ENCODE data around the gene ADAP1. TPM values are rescaled to one million over a fixed set of nuclear protein-coding genes. Genes with fewer than 3 reads are reported as not detected.
A peak's percentile ranks its signal among the peaks of the same experiment; 100 is the strongest.

ADAP1 gene
- total and polyA plus RNA-seq, 2 of the 13 experiments (the other 11 are each of a cell fraction or from before 2014, with no cell fraction given), result 10.5 to 24.6 TPM

DNA sequence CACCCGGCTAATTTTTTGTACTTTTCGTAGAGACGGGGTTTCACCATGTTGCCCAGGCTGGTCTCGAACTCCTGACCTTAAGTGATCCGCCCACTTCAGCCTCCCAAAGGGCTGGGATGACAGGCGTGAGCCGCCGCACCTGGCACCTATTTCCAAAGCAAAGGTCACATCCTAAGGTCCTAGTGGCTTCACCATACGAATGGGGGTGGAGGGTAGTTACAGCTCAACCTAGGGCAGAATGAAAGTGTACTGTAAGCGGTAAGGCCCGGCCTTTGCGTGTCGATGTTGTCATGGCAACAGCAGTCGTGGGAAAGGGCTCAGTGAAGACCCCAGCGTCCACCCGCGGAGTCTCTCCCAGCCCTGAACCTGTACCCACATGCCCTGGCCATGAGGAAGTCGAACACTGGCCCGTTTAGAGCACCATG, 22.4 kb upstream of the ADAP1 start (continued):
- TF ChIP-seq FLYWCH1 (CRISPR knock-in tag; IDR thresholded peaks at IDR 0.05) (no peak), MZF1 (CRISPR knock-in tag; IDR thresholded peaks at IDR 0.05; ENCODE audit: borderline replicate concordance) (no peak), ZNF292 (CRISPR knock-in tag; IDR thresholded peaks at IDR 0.05; ENCODE audit: borderline replicate concordance, low read depth) (no peak), CHD2 (IDR thresholded peaks at IDR 0.05; ENCODE audit: low read depth, low read length) (no peak), CBX5 (CRISPR knock-in tag; IDR thresholded peaks at IDR 0.05; ENCODE audit: borderline replicate concordance) (no peak), SMARCE1 (IDR thresholded peaks at IDR 0.05; ENCODE audit: borderline replicate concordance) (no peak), RORA (CRISPR knock-in tag; IDR thresholded peaks at IDR 0.05) (no peak), ZNF589 (CRISPR knock-in tag; conservative IDR thresholded peaks at IDR 0.05) (no peak), TAF15 (IDR thresholded peaks at IDR 0.05; ENCODE audit: low read depth, low read length, poor library complexity, severe bottlenecking) (no peak), ZMYM2 (CRISPR knock-in tag; IDR thresholded peaks at IDR 0.05) (peak; percentile 82), ZNF329 (CRISPR knock-in tag; IDR thresholded peaks at IDR 0.05; ENCODE audit: low read depth) (0 out of 2 replicates have a peak, but pooled peaks have one; percentile 26), MLLT10 (CRISPR knock-in tag; IDR thresholded peaks at IDR 0.05) (no peak), ARHGAP35 (CRISPR knock-in tag; IDR thresholded peaks at IDR 0.05; ENCODE audit: borderline replicate concordance) (no peak), RXRB (CRISPR knock-in tag; IDR thresholded peaks at IDR 0.05; ENCODE audit: borderline replicate concordance) (no peak), KLF11 (CRISPR knock-in tag; IDR thresholded peaks at IDR 0.05) (peak; percentile 10; the same call in 1 of the 2 replicates), SRSF1 (optimal IDR thresholded peaks at IDR 0.05; ENCODE audit: low read depth, low read length) (no peak), ZFP41 (CRISPR knock-in tag; IDR thresholded peaks at IDR 0.05; ENCODE audit: borderline replicate concordance) (no peak), ZNF569 (CRISPR knock-in tag; IDR thresholded peaks at IDR 0.05; ENCODE audit: borderline replicate concordance) (no peak; the same call in 1 of the 2 replicates), ZNF235 (CRISPR knock-in tag; IDR thresholded peaks at IDR 0.05; ENCODE audit: borderline replicate concordance) (no peak; the same call in 1 of the 2 replicates), CCAR2 (optimal IDR thresholded peaks at IDR 0.05; ENCODE audit: low read depth, low read length) (no peak), ZBTB42 (CRISPR knock-in tag; IDR thresholded peaks at IDR 0.05) (peak; percentile 74; the same call in 1 of the 2 replicates), PPARG (CRISPR knock-in tag; conservative IDR thresholded peaks at IDR 0.05) (0 out of 2 replicates have a peak, but pooled peaks have one; percentile 45)
- TF ChIP-seq, protein P1, sequence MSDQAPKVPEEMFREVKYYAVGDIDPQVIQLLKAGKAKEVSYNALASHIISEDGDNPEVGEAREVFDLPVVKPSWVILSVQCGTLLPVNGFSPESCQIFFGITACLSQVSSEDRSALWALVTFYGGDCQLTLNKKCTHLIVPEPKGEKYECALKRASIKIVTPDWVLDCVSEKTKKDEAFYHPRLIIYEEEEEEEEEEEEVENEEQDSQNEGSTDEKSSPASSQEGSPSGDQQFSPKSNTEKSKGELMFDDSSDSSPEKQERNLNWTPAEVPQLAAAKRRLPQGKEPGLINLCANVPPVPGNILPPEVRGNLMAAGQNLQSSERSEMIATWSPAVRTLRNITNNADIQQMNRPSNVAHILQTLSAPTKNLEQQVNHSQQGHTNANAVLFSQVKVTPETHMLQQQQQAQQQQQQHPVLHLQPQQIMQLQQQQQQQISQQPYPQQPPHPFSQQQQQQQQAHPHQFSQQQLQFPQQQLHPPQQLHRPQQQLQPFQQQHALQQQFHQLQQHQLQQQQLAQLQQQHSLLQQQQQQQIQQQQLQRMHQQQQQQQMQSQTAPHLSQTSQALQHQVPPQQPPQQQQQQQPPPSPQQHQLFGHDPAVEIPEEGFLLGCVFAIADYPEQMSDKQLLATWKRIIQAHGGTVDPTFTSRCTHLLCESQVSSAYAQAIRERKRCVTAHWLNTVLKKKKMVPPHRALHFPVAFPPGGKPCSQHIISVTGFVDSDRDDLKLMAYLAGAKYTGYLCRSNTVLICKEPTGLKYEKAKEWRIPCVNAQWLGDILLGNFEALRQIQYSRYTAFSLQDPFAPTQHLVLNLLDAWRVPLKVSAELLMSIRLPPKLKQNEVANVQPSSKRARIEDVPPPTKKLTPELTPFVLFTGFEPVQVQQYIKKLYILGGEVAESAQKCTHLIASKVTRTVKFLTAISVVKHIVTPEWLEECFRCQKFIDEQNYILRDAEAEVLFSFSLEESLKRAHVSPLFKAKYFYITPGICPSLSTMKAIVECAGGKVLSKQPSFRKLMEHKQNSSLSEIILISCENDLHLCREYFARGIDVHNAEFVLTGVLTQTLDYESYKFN (CRISPR knock-in tag; conservative IDR thresholded peaks at IDR 0.05), result no peak
- TF ChIP-seq, protein P2, sequence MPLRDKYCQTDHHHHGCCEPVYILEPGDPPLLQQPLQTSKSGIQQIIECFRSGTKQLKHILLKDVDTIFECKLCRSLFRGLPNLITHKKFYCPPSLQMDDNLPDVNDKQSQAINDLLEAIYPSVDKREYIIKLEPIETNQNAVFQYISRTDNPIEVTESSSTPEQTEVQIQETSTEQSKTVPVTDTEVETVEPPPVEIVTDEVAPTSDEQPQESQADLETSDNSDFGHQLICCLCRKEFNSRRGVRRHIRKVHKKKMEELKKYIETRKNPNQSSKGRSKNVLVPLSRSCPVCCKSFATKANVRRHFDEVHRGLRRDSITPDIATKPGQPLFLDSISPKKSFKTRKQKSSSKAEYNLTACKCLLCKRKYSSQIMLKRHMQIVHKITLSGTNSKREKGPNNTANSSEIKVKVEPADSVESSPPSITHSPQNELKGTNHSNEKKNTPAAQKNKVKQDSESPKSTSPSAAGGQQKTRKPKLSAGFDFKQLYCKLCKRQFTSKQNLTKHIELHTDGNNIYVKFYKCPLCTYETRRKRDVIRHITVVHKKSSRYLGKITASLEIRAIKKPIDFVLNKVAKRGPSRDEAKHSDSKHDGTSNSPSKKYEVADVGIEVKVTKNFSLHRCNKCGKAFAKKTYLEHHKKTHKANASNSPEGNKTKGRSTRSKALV (CRISPR knock-in tag; IDR thresholded peaks at IDR 0.05), result no peak
